Ishikawa (cell line): ENCODE measurements around the gene ZNF281.

ENCODE experiments used
- CEBPB ChIP-seq: IDR thresholded peaks from 2 replicates; pipeline ENCODE4 v1.6.1; 2012
- CREB1 ChIP-seq: IDR thresholded peaks from 2 replicates; pipeline ENCODE4 v1.6.1; 2012; ENCODE audit warnings: low read depth
- EGR1 ChIP-seq: IDR thresholded peaks from 2 replicates; pipeline ENCODE4 v1.6.1; 2012
- EP300 ChIP-seq: IDR thresholded peaks from 2 replicates; pipeline ENCODE4 v1.6.1; 2012; ENCODE audit warnings: borderline replicate concordance
- FOXM1 ChIP-seq: IDR thresholded peaks from 2 replicates; pipeline ENCODE4 v1.6.1; 2012; ENCODE audit warnings: low read depth, borderline replicate concordance
- MAX ChIP-seq: IDR thresholded peaks from 2 replicates; pipeline ENCODE4 v1.6.1; 2012
- NFIC ChIP-seq: IDR thresholded peaks from 2 replicates; pipeline ENCODE4 v1.6.1; 2012
- RAD21 ChIP-seq: IDR thresholded peaks from 2 replicates; pipeline ENCODE4 v1.6.1; 2012; ENCODE audit warnings: low read depth
- TAF1 ChIP-seq: IDR thresholded peaks from 2 replicates; pipeline ENCODE4 v1.6.1; 2012; ENCODE audit warnings: low read depth, mild to moderate bottlenecking
- TCF12 ChIP-seq: IDR thresholded peaks from 2 replicates; pipeline ENCODE4 v1.6.1; 2012; ENCODE audit warnings: low read depth
- TEAD4 ChIP-seq: IDR thresholded peaks from 2 replicates; pipeline ENCODE4 v1.6.1; 2012
- YY1 ChIP-seq: IDR thresholded peaks from 2 replicates; pipeline ENCODE4 v1.6.1; 2012; ENCODE audit warnings: low read depth
- ZBTB7A ChIP-seq: IDR thresholded peaks from 2 replicates; pipeline ENCODE4 v1.6.1; 2012; ENCODE audit warnings: low read depth
- TF ChIP-seq, protein P1 (sequence below): IDR thresholded peaks from 2 replicates; pipeline ENCODE4 v1.6.1; 2012
- TF ChIP-seq, protein P2 (sequence below): IDR thresholded peaks from 2 replicates; pipeline ENCODE4 v1.6.1; 2012; ENCODE audit warnings: low read depth, mild to moderate bottlenecking

ZNF281 gene

DNA sequence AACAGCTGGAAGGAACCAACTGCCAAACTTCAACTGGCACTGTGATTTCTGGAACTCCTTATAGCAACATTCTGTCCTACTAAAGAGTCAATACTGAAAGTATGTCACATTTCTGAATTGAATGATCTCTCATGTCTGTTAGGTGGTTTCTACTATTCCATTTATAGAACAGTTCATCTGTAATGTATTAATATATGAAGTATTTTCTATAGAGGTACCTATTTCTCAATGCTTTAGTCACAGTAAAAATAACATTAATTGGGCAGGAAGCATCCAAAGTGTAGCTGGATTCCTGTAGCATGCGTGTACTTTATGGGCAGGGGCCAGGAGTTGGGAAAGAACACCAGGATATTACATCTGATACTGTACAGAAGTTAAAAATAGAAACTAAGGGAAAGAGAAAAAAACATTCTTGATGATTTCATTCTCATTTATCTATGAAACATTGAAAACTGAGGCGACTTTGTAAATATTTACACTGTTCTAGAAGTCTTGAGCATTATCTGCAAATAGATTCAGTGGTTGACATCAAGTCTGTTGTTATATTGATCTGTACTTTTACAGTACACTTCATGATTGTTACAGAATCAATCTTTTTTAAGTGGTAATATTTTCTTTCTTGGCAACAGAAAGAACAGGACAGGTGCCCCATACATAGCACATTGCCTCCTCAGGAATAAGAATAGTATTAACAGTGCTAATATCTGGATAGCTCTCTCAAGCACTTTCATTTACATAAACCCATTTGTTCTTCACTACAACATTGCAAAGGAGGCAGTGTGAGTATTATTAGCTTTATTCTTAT lies 6.2 kb upstream of the ZNF281 start:
- TF ChIP-seq CEBPB (peak; percentile 89), YY1 (no peak), TAF1 (no peak), RAD21 (no peak), NFIC (0 out of 2 replicates have a peak, but pooled peaks have one; percentile 47), TEAD4 (peak; percentile 47; the same call in 1 of the 2 replicates), EP300 (no peak; the same call in 1 of the 2 replicates), EGR1 (no peak), ZBTB7A (no peak), FOXM1 (no peak), CREB1 (no peak), TCF12 (no peak), MAX (no peak)
- TF ChIP-seq, protein P1, sequence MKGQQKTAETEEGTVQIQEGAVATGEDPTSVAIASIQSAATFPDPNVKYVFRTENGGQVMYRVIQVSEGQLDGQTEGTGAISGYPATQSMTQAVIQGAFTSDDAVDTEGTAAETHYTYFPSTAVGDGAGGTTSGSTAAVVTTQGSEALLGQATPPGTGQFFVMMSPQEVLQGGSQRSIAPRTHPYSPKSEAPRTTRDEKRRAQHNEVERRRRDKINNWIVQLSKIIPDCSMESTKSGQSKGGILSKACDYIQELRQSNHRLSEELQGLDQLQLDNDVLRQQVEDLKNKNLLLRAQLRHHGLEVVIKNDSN: no peak
- TF ChIP-seq, protein P2, sequence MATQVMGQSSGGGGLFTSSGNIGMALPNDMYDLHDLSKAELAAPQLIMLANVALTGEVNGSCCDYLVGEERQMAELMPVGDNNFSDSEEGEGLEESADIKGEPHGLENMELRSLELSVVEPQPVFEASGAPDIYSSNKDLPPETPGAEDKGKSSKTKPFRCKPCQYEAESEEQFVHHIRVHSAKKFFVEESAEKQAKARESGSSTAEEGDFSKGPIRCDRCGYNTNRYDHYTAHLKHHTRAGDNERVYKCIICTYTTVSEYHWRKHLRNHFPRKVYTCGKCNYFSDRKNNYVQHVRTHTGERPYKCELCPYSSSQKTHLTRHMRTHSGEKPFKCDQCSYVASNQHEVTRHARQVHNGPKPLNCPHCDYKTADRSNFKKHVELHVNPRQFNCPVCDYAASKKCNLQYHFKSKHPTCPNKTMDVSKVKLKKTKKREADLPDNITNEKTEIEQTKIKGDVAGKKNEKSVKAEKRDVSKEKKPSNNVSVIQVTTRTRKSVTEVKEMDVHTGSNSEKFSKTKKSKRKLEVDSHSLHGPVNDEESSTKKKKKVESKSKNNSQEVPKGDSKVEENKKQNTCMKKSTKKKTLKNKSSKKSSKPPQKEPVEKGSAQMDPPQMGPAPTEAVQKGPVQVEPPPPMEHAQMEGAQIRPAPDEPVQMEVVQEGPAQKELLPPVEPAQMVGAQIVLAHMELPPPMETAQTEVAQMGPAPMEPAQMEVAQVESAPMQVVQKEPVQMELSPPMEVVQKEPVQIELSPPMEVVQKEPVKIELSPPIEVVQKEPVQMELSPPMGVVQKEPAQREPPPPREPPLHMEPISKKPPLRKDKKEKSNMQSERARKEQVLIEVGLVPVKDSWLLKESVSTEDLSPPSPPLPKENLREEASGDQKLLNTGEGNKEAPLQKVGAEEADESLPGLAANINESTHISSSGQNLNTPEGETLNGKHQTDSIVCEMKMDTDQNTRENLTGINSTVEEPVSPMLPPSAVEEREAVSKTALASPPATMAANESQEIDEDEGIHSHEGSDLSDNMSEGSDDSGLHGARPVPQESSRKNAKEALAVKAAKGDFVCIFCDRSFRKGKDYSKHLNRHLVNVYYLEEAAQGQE: no peak

DNA sequence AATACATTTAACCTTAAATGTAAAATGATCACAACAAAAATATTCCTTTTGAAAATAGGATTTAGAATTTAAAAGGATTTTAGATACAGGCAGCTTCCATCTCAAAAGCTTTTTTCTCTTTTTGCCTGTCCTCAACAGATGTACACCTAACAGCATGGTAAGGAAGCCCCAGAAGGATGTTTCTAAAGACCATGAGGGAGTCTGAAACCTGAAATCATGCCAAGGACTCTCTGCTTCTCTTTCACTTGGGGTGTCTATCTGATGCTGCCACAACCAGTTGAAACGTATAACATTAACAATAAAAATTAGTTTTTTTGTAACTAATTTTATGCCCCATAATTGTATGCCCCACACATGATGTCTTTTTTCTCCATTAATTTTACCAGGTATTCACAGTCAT lies 5.4 kb upstream of the ZNF281 start:
- no peak for TF ChIP-seq RAD21
- TF ChIP-seq TEAD4: no peak
- TF ChIP-seq EGR1: no peak
- TF ChIP-seq EP300: no peak
- TF ChIP-seq, protein P1: no peak
- TF ChIP-seq YY1: no peak
- TF ChIP-seq CREB1: no peak
- no peak for TF ChIP-seq CEBPB
- TF ChIP-seq, protein P2: no peak
- no peak for TF ChIP-seq ZBTB7A

- TF ChIP-seq RAD21 (no peak), EGR1 (no peak), CREB1 (no peak), NFIC (no peak), TEAD4 (no peak), TAF1 (no peak), EP300 (no peak), CEBPB (no peak), FOXM1 (no peak), TCF12 (no peak), YY1 (no peak), MAX (no peak)
- TF ChIP-seq, protein P1: no peak
- TF ChIP-seq, protein P2: no peak
Observed at GRCh38 chr1:200414657-200415056, 4.8 kb upstream of the ZNF281 start.
